Astrocyte of the spinal cord (primary cell): ENCODE data around the gene RBFOX2.

Experiments used
- DNase-seq: peaks from one replicate; pipeline ENCODE4 v3.0.0; 2011; ENCODE audit warnings: low read depth, low spot score
- H3K4me3 ChIP-seq: 2 replicates; pipeline ENCODE4 v1.5.1; 2011; ENCODE audit warnings: low read depth, mild to moderate bottlenecking, low read length, moderate library complexity
- CTCF ChIP-seq: IDR thresholded peaks from 2 replicates; pipeline ENCODE4 v1.5.1; 2012; ENCODE audit warnings: low read depth, mild to moderate bottlenecking, low read length, inconsistent platforms
- in situ Hi-C: cut with HindIII; loops from 2 replicates; pipeline ENCODE4 v1.10.0; 2017; ENCODE audit warnings: low sequenced_read_pairs

Gene RBFOX2

DNA sequence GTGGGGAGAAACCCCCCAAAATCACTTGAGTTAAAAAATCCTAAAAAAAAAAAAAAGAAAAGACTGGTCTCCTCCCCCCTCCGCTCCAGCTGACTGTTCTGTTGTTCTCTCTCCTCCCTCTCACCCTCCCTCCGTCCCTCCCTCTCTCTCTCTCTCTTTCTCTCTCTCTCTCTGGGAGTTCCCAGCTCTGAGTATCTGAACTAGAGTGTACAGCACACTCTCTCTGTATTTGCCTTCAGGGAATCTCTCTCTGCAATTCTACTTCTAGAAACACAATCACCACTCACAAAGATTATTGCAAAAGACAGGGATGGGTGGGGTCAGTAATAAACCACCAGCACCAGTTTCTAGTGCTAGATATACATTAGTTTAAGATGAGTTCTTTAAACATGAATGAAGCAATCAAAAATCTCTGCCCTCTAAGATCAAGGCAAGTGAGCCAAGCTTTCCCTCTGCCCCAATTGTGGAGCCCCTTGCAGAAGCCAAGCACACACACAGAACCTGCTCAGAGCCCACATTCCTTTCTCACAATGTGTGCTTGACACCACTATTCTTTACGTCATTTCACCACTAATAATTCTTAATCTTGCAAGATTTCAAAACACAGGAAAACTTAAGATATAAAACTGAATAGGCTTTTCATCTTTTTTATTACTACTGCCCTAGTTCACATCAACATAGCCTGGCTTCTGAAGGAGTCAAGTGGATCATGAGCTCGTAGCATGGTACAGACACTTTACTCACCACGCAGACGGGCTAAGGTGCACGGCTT lies 133.5 kb downstream of the RBFOX2 start:
- TF ChIP-seq CTCF, result no peak
- H3K4me3 ChIP-seq, result peak overlapping the region; percentile 4
- in situ Hi-C loops, result no loop called here
- peak; percentile 61 for DNase-seq

- H3K4me3 ChIP-seq, result peak overlapping the region; percentile 4
- no peak for TF ChIP-seq CTCF
- in situ Hi-C loops, result no loop called here
- DNase-seq, result peak; percentile 32
Observed at GRCh38 chr22:35894464-35894878, 134.2 kb downstream of the RBFOX2 start.

DNA sequence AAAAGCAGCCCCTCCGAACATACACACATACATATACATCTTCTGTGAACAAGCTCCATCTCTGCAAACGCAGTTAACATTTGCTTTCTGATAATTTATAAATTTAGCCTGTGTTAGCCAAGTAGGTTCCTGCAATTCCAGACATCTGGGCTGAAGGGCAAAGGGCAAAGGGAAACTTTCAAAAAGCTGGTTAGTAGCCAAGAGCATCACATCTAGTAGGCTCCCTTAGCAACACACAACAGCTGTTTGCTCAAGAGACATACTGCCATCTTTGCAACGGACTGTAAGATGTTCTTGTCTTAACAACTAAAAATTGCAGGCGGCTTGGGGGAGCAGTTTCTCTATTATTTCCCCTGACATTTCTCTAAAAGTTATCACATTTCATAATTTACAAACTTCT lies 134.9 kb downstream of the RBFOX2 start:
- in situ Hi-C loops, result no loop called here
- H3K4me3 ChIP-seq, result no peak overlapping the region
- TF ChIP-seq CTCF, result no peak
- DNase-seq, result no peak

GRCh38 chr22:35892192-35892591 lies 136.4 kb downstream of the RBFOX2 start:
- DNase-seq, result peak; percentile 71
- in situ Hi-C loops, result no loop called here
- no peak overlapping the region for H3K4me3 ChIP-seq
- no peak for TF ChIP-seq CTCF

- in situ Hi-C loops, result no loop called here
- no peak for TF ChIP-seq CTCF
- H3K4me3 ChIP-seq, result no peak overlapping the region
Observed at GRCh38 chr22:35891442-35891841, 137.2 kb downstream of the RBFOX2 start.

GRCh38 chr22:35889071-35889470 lies 139.6 kb downstream of the RBFOX2 start:
- in situ Hi-C loops, result no loop called here
- DNase-seq, result no peak
- H3K4me3 ChIP-seq, result no peak overlapping the region
- no peak for TF ChIP-seq CTCF

More at GRCh38 chr22:35891442-35891841, 137.2 kb downstream of the RBFOX2 start:
- DNase-seq, result no peak
